SKM-1 treated with dmso at 0.1 percent for 144 hours (cell line): Measurements from ENCODE around the gene MRC1.
"Not testable (repeated sequence)": the region's sequence is repeated elsewhere in the genome, so short reads cannot be mapped to it uniquely, and the experiment has no call there.

ENCODE experiments used
- DNase-seq: peaks from one replicate; lab custom pipeline; 2025; ENCODE audit not compliant: unreplicated experiment; lab: John Stamatoyannopoulos, UW

MRC1 gene

DNA sequence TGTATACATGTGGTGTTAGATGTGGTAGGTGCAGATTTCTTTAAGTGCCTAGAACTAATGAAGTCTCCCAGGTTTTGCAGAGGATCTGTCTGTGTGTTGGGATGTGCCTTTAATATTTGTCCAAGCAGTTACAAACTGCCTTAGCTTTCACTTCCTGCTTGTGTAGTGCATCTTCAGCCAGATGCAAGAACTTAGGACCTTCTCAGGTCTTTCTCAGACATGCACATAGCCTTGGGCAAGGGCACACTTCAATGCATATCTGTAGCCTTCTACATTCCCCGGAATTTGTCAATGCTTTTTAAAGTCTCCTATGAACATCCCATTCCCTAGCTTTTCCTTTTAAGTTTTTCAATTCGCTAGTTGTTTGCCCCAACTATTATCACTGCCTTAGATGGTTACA lies 95.4 kb downstream of the MRC1 start:
- no peak for DNase-seq

DNA sequence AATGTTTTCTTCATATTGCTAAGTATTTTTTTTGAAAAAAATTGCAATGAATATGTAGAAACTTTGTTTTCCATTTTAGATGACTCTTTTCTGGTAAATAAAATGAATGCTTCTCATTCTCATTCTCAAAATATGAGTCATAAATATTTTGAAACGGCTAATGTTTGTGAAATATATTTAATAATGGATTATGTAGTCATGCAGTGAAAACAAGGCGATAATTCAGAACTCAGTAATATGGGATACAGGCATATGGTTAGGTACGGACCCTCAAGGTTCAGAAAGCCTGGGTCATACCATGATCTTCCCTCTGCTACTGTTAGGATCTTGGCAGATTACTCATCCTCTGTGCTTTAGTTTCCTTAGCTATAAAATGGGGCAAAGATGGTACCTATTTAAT lies 96.3 kb downstream of the MRC1 start:
- no peak for DNase-seq

DNA sequence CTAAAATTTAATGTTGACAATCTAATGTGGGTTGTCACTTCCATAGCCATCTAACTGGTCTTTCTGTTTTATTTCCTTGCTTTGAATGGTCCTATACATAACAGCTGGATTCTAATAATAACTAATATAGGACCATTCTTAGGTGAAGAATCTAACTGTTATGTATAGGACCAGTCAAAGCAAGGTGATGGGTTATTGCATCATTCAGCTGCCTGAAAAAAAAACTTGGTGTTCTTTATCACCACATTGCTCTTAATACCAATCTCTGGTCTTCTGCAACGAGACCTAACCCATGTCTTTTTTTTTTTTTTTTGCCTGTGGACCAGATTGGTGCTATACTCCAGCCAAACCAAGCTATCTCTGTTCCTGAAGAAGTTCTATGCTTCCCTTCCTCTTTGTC lies 96.9 kb downstream of the MRC1 start:
- DNase-seq = no peak

DNA sequence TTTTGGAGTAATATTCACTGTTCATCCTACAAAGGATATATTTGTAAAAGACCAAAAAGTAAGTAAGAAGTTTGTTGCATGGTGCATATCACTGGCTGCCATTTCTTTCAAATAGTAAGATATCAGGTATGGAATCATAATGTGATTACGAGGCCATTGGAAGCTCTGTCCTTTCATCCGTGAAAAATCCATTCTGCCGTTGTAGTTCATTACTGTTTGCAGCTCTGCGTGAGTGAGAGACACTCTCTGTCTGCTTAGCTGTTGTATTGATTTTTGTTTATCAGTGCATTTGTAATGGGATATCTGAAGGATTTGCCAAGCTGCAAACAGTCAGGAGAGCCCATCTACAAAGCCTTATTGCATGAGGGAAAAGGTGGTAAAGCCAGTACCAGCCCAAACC lies 98.5 kb downstream of the MRC1 start:
- no peak for DNase-seq

DNA sequence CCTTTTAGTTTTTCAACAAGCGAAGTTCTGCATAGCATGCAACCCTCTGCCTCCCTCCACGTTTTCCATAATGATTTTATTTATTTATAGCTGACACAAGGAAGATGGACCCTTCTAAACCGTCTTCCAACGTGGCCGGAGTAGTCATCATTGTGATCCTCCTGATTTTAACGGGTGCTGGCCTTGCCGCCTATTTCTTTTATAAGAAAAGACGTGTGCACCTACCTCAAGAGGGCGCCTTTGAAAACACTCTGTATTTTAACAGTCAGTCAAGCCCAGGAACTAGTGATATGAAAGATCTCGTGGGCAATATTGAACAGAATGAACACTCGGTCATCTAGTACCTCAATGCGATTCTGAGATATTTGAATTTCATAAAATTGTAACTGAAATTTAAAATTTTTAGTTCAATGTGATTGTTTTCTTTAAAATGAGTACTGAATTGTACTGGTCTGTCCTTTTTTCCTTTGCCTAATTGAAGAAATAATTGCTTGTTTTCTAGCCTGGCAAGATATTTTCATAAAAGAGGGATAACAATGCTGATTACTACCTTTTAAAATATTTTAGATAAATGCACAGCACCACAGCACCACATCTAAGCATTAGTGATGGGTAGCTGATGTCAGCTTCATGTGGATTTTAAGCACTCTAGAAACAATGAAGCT lies 101.1 kb downstream of the MRC1 start:
- DNase-seq = peak; percentile 6

DNA sequence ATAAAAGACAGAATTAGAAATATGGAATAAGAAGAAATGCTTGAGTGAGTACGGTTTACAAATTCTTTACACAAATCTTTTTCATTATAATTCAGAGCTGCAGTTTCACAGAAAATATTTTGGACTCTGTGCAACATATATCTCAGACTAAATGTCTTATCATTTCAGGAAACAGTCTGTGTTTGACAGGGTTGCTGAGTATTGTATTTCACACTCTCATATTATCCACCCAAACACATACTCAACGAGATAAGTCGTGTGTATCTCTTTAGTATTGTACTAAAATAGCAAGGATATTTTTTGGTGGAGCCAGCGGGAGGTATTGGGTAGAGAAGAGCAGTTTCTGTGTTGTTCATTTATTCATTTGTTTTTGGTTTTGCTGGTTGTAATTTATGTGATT lies 103.6 kb downstream of the MRC1 start:
- no peak for DNase-seq

DNA sequence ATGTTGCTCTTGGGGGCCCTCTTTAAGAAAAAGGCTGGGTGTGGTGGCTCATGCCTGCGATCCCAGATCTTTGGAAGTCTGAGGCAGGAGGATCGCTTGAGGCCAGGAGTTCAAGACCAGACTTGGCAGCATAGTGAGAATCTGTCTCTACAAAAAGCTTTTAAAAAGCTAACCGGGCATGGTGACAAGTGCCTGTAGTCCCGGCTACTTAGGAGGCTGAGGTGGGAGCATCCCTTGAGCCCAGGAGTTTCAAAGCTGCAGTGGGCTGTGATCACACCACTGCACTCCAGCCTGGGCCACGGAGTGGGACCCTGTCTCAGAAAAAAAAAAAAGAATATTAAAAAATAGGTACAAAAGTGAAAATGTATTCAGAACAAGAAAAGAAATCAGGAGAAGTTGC lies 104.5 kb downstream of the MRC1 start:
- DNase-seq = no peak

DNA sequence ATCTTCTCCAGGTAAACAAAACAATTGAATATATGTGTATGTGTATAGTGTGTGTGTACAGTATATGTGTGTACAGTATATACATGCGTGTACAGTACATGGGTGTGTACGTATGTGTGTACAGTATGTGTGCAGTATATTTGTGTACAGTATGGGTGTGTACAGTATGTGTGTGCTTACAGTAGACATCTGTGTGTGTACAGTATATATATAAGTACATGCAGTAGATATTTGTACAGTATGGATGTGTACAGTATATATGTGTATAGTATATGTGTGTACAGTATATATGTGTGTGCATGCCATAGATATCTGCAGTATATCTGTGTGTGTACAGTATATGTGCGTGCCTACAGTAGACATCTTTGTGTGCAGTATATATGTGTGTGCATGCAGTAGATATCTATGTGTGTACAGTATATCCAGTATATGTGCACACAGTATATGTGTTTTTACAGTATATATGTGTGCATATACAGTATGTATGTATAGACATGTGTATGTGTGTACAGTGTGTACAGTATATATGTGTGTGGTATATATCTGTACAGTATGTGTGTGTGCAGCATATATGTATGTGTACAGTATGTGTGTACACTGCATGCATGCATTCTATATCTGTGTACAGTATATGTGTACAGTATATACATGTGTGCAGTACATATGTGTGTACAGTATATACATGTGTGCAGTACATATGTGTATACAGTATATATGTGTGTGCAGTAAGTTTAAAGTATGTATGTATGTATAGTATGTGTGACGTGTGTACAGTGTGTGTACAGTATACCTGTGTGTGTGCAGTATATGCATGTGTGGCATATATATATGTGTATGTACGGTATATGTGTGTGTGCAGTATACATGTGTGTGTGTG lies 105.3 kb downstream of the MRC1 start:
- no peak for DNase-seq

DNA sequence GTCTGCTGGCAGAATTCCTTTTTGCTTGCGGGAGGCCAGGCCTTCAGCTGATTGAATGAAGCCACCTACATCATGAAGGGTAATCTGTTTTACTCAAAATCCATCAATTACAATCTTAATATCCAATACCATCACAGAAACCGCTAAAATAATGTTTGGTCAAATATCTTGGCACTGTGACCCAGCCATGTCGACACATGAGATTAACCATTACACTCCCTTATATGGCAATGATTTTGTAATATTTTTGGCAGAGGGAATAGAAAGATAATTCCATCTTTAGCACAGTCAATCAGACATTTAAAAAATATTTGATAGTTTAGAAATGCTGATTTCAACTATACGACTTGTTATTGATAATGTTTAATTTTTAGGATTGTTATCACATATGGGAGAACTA lies 106.0 kb downstream of the MRC1 start:
- no peak for DNase-seq

DNA sequence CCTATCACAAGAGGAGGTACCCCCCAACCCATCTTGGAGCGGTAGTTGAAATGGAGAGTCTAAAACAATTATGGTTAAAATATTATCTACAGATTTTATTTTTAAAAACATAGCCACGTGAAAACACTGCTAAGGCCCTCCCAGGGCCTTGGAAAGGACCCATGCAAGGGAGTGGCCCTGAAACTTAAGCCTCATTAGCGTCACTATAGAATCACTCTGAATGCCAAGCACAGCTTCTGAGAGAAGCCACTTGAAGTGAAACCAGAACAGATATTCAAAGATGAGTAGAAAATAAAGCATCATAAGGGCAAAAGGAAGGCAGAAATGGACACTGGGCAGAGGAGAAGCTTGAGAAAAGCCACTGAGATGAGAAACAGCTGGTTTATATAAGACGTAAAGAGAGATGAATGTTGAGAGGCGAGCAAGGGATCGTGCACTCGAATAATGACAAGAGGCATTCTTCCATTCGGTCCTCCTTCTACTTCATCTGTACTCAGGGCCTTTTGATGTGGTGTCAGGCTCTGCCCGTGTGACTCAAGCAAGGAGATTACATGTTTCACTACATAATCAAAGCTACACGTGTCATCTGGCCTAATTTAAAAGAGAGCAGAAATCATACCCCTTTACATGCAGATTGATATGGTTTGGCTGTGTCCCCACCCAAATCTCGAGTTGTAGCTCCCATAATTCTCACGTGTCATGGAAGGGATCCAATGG lies 109.2 kb downstream of the MRC1 start:
- no peak for DNase-seq

DNA sequence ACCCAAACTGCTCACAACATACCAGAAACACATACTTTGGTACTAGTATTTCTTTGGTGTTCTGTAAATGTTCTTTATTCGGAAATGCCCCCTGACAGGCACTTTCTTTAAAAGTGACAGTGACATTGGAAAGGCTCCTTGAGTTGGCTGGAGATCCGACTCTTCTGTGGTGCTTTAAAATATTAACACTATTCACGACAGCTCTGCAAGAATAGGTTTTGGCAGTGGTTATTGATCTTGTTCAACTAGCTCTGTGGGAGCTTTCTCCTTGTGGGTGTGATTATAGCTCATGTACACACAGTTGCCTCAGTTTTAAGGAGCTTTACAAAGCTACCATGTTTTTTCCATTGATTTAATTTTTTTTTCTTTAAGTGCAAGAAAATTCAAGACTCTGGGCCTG lies 112.2 kb downstream of the MRC1 start:
- no peak for DNase-seq

DNA sequence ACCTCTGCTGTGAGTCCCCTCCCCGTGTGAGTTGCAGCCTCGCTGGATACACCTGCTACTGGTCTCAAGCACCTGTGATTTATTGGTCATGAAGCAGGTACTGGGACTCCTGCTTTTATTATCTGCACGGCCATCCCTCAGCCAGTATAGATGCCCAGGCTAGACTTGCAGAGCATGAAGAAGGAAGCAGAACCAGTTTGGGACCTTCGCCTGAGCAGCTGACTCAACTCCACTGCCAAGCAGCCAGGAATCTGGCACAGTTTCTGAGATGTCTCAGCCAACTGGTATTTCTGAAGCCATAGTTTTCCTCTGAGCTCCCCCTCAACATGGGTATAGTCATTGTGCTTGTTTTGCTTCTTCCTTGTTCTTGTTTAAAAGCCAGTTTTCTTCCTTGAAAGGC lies 114.6 kb downstream of the MRC1 start:
- no peak for DNase-seq

DNA sequence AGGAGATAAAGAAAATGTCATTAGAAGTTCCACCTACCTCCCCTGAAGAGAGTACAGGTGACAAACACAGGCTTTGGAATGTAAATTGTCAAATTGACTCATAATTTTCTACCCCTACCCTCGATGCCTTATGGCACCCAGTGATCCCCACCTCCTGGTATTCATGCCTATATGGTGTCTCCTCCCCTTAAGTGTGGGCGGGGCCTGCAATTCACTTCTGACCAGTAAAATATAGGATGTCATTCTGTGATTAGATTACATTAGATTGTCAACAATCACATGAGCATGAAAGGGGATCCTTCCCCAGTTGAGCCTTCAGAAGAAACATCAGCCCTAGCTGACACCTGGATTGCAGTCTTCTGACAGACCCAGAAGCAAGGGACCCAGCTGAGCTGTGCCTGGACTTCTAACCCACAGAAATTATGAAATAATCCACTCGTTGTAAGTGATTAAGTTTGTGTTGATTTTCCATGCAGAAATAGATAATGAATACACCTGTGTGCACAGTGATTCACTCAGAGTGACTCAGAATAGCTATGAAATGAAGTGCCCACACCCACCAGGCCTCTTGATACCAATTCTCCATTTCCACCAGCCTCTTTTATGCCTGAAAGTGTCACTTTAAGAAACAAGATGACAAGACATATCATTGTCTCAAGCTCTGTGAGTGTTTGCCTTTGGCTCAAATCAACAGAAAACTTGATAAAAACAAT lies 134.0 kb downstream of the MRC1 start:
- no peak for DNase-seq

DNA sequence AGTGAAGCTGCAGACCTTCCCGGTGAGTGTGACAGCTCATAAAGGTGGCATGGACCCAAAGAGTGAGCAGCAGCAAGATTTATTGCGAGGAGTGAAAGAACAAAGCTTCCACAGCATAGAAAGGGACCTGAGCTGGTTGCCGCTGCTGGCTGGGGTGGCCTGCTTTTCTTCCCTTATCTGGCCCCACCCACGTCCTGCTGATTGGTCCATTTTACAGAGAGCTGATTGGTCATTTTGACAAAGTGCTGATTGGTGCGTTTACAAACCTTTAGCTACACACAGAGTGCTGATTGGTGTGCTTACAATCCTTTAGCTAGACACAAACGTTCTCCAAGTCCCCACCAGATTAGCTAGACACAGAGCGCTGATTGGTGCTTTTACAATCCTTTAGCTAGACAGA lies 141.1 kb downstream of the MRC1 start:
- DNase-seq = not testable (repeated sequence)

DNA sequence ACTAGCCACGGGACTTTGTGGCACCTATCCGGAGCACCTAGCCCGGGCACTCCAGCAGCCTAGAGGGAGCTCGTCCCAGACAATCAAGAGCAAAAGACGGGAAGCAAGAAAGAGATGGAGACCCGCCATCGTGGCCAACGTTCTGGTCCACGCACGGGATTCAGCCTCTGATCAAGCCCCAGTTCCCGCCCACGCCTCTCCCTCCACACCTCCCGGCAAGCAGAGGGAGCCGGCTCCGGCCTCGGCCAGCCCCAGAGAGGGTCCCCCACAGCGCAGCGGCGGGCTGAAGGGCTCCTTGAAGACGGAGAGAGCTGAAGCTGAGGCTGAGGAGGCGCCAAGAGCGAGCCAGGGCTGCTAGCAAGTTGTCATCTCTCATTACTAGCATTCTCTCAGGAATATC lies 141.6 kb downstream of the MRC1 start:
- no peak for DNase-seq

DNA sequence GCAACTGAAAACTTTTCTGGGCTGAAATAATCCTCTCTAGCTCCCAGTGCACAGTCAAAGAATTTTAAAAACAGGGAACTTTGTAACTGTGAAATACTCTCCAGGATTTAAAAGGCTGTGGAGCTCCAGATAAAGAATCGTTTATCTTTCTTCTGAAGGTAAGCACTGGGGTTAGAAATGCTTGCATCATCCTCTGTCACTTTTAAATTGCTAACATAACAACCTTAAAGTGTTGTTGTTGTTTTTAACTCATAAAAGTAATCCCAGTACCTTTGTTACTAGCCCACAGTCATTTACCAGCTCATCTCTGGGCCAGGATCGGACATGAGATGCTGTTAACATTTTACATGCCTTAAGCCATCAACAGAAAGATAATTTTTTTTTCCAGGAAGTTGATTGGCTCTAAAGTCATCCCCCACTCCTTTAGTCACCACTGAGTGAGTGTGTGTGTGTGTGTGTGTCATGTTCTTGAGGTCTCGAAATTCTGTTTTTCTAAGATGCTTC lies 142.8 kb downstream of the MRC1 start, which contains the start of gene SLC39A12:
Gene SLC39A12 (plus strand): TSS at position 51 of the 504 bp plus-strand sequence. CDS start 1,359 bp downstream, outside the sequence.
- no peak for DNase-seq

DNA sequence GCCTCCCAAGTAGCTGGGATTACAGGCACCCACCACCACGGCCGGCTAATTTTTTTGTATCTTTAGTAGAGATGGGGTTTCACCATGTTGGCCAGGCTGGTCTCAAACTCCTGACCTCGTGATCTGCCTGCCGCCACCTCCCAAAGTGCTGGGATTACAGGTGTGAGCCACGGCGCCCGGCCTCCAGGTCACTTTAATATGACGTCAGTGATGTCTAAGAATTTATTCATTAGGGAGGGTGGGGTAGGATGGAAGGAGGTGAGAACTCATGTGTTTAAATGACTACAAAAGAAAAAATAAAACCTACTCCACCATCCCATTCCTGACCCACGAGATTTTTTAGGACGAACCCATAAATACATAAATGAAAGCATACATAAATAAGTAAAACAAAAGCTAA lies 145.2 kb downstream of the MRC1 start:
- not testable (repeated sequence) for DNase-seq

DNA sequence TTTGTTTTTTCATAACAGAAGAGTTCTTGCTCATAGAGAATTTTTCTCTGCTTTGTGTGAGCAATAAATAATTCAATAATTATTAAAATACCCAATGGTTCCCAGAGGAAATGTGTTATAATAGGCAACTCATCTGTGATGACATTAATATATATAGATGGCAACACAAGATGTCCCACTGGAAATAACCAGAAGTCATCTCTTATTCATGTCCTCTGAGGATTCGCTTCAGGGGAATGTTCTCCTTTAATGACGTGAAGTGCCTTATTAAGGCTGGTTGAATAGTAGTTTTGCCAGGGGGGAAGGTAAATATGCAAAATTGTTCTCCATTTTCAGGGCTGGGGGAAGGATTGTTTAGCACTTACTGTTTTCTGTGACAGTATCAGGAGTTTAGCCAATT lies 145.7 kb downstream of the MRC1 start:
- DNase-seq = no peak

DNA sequence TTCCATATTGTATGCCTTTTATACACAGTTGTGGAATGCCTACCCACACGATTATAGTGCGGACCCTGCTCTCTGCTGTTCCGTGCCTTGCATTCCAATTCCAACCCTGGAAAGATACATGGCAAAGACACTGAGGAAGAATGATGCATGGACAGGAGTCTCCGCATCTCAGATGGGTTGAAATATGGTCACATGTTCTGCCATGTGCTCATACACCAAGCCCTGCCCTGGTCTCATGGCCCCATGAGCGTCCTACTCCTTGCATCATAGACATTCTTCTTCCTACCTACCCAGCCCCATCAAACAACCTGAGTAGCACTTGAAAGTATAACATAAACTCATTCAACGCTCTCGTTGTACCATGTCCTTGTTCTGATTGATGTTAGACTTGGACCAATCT lies 148.9 kb downstream of the MRC1 start:
- no peak for DNase-seq

DNA sequence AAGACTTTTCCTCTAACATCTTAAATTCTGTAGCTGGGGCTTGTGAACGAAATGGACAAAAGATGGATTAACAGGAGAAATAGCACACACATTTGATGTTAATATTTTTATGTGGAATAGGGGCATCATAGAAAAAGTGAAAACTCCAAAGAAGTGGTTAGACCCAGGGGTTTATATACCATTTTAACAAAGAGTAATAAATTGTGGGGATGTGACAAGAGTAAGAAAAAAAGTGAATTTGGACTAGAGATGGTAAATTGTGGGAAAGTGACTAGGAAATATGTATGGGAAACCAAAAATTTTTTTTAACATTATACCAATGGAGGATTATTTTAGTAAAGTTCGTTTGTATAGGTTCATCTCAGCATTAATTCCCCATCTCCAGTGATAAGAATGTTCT lies 150.7 kb downstream of the MRC1 start:
- DNase-seq = no peak
